Lower lobe of right lung (tissue), 2 donors: ENCODE data around the gene SPATA2L. TPM values are rescaled to one million over a fixed set of nuclear protein-coding genes. Genes with fewer than 3 reads are reported as not detected.

Experiments used
- ATAC-seq, 2 donors: fragments of 200-7000 bp; cut with Tn5 transposase; one replicate each; pipeline ENCODE4 v1.9.1; 2020 to 2022; ENCODE audit warnings: mild to moderate bottlenecking in 2 of 2, moderate library complexity in 2 of 2
- DNase-seq: peaks from one replicate; pipeline ENCODE4 v3.0.0-alpha.2; 2020
- H3K27ac ChIP-seq: fragments of 200-600 bp; one replicate; pipeline ENCODE4 v1.8.0; 2022
- H3K27me3 ChIP-seq: fragments of 200-600 bp; one replicate; pipeline ENCODE4 v1.8.0; 2022; ENCODE audit warnings: low read depth
- H3K36me3 ChIP-seq: fragments of 200-600 bp; one replicate; pipeline ENCODE4 v1.8.0; 2022; ENCODE audit warnings: mild to moderate bottlenecking
- H3K4me1 ChIP-seq: fragments of 200-600 bp; one replicate; pipeline ENCODE4 v1.8.0; 2022
- H3K4me3 ChIP-seq: fragments of 200-600 bp; one replicate; pipeline ENCODE4 v1.8.0; 2022; ENCODE audit warnings: mild to moderate bottlenecking
- H3K9me3 ChIP-seq: fragments of 200-600 bp; one replicate; pipeline ENCODE4 v1.8.0; 2022
- CTCF ChIP-seq: fragments of 200-600 bp; IDR thresholded peaks from one replicate; pipeline ENCODE4 v1.8.0; 2022; ENCODE audit warnings: antibody characterized with exemption, mild to moderate bottlenecking
- intact Hi-C: fragments of 100-400 bp; cut with DNase I; formaldehyde crosslinking; loops from one replicate; pipeline ENCODE4 v1.11.0; 2022
- total RNA-seq: library from RNA; stranded (reverse); fragmentation: NEBNext Ultra II Directional; extraction: Animal tissue kit (Norgen Biotek cat#: 25700); gene quantifications from one replicate; pipeline ENCODE4 v1.2.1, GENCODE V29; 2021
- donor health status: DM: no; HTN: yes; CAD: no; lungs with severe emphysema.

Gene SPATA2L
- total RNA-seq, 1 donor from 2014 or later = 10.3 TPM

DNA sequence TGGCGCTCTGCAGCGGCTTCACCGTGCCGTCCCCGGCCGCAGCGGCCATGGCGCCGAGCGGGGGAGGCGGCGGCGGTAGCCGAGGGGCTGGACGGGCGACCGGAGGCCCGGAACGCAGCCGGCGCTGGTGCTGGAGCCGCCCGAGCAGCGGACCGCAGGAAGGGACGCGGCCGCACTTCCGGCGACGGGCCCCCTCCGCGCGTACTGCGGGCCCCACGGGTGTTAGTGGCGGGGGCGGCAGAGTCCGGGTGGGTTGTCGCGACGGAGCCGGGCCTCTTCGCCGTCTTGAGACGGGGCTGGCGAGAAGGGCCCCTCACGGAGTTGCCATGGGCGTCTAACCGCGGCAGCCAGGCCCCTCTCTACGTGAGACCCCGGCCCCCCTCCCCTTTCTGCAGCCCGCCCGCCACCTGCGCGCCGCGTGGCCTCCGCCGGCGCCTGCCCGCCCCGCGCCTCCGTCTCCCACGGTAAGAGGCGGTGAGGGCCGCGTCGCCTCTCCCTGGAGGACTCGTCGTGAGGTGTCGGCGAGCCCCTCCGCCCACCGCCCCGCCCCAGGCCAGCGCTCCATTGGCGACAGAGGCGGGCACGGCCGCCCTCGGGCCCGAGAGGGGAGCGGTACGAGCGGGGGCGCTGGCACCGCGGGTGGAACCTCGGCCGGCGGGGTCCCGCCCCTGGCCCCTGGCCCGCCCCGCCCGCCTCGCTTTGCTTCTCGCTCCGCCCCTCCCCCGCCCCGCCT lies 19.5 kb upstream of the SPATA2L start, which contains the start of the genes VPS9D1 and ZNF276:
TSS of gene VPS9D1 (minus strand) at position 86 of the 733 bp plus-strand sequence. CDS start at position 49, 37 bp downstream.
TSS of gene ZNF276 (plus strand) at position 725 of the 733 bp plus-strand sequence. CDS start 104 bp downstream, outside the sequence.
- no peaks in the 10 kb centered on the region for H3K27me3 ChIP-seq
- intact Hi-C loops = no loop called here
- no peaks in the 10 kb centered on the region for H3K9me3 ChIP-seq
- H3K4me3 ChIP-seq = peak within 1 kb of the TSS; percentile 90
- H3K36me3 ChIP-seq = peaks cover 29% of the 10 kb centered on the region
- peak; percentile 85 to 88 for ATAC-seq
- H3K27ac ChIP-seq = peak within 1 kb of the TSS; percentile 97
- TF ChIP-seq CTCF = no peak
- peak; percentile 92 for DNase-seq
- H3K4me1 ChIP-seq = peaks cover 49% of the 10 kb centered on the region

DNA sequence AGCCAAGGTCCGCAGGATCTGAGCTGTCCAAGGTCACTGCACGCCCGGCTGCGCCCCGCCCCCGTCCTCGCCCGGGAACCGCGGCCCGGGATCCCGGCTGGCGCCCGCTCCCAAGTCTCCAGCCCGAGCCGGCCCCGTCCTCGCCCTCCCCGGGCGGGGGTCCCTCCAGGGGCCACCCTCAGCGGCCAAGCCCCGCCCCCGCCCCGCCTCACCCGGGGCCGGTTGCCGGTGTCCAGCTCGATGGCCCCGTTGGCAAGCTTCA lies 19.0 kb upstream of the SPATA2L start:
- Histone ChIP-seq H3K4me1 (peaks cover 44% of the 10 kb centered on the region), H3K27me3 (no peaks in the 10 kb centered on the region), H3K4me3 (peak overlapping the region; percentile 90), H3K9me3 (no peaks in the 10 kb centered on the region), H3K27ac (peak overlapping the region; percentile 97), H3K36me3 (peaks cover 24% of the 10 kb centered on the region)
- intact Hi-C loops = no loop called here
- TF ChIP-seq CTCF = no peak
- ATAC-seq (peak; percentile 1 to 18), DNase-seq (peak; percentile 71)

GRCh38 chr16:89717688-89718505 lies 16.4 kb upstream of the SPATA2L start:
- ATAC-seq = no peak
- Histone ChIP-seq H3K36me3 (peaks cover under 1% of the 10 kb centered on the region), H3K27ac (no peak overlapping the region), H3K4me3 (no peak overlapping the region), H3K27me3 (peaks cover 3% of the 10 kb centered on the region), H3K4me1 (peaks cover 23% of the 10 kb centered on the region), H3K9me3 (no peaks in the 10 kb centered on the region)
- intact Hi-C loops = no loop called here
- DNase-seq = no peak
- no peak for TF ChIP-seq CTCF

GRCh38 chr16:89716916-89717687 lies 15.6 kb upstream of the SPATA2L start:
- DNase-seq (no peak), ATAC-seq (no peak)
- peaks cover 18% of the 10 kb centered on the region for H3K4me1 ChIP-seq
- H3K36me3 ChIP-seq = no peaks in the 10 kb centered on the region
- H3K4me3 ChIP-seq = no peak overlapping the region
- intact Hi-C loops = no loop called here
- peaks cover 11% of the 10 kb centered on the region for H3K27me3 ChIP-seq
- H3K9me3 ChIP-seq = no peaks in the 10 kb centered on the region
- no peak for TF ChIP-seq CTCF
- H3K27ac ChIP-seq = no peak overlapping the region

DNA sequence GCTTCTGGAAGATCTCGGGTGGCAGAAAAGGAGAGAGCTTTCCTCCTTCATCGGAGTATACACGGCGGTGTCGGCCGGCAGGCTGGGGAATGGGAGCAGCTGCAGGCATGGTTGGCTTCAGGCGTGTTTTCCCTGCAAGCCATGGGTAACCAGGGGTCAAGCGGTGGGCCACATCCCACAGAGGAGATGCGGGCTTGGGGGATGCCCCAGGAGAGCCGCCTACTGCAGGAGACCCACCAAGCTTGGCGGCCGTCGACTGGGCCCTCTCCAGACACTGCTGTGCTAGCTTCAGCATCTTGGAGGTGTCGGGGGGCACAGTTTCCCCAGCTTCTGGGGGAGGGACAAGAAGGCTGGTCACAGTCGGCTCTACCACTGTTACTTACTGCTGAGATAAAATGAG lies 15.0 kb upstream of the SPATA2L start:
- H3K27me3 ChIP-seq = peaks cover 13% of the 10 kb centered on the region
- peaks cover 23% of the 10 kb centered on the region for H3K4me1 ChIP-seq
- DNase-seq = no peak
- ATAC-seq = no peak
- H3K4me3 ChIP-seq = no peak overlapping the region
- no peaks in the 10 kb centered on the region for H3K36me3 ChIP-seq
- no peak for TF ChIP-seq CTCF
- intact Hi-C loops = no loop called here
- H3K27ac ChIP-seq = no peak overlapping the region
- no peaks in the 10 kb centered on the region for H3K9me3 ChIP-seq
